PFSK-1 (cell line): ENCODE results near the gene CDC42BPG.

ENCODE experiments used
- FOXP2 ChIP-seq: optimal IDR thresholded peaks from 2 replicates; pipeline ENCODE3; 2011; ENCODE audit warnings: borderline replicate concordance, control low read depth, inconsistent platforms; ENCODE audit not compliant: insufficient read depth; ENCODE audit errors: extremely low read length, extremely low read depth
- POLR2AphosphoS5 ChIP-seq: IDR thresholded peaks from 2 replicates; pipeline ENCODE4 v1.6.1; 2012; ENCODE audit warnings: low read depth, mild to moderate bottlenecking, control low read depth, low read length, moderate library complexity
- REST ChIP-seq, 2 experiments: IDR thresholded peaks; 2 replicates each; pipeline versions ENCODE4 v1.6.1 to v1.8.0; 2011 to 2012; ENCODE audit warnings: low read depth in 2 of 2, low read length in 2 of 2, control low read depth in 1 of 2, inconsistent platforms in 1 of 2, mild to moderate bottlenecking in 1 of 2, moderate library complexity in 1 of 2; ENCODE audit not compliant: insufficient read depth in 1 of 2
- SIN3A ChIP-seq: IDR thresholded peaks from 2 replicates; pipeline ENCODE4 v1.6.1; 2012; ENCODE audit warnings: mild to moderate bottlenecking, low read length, moderate library complexity, borderline replicate concordance; ENCODE audit not compliant: insufficient read depth
- TAF1 ChIP-seq: IDR thresholded peaks from 2 replicates; pipeline ENCODE4 v1.6.1; 2012; ENCODE audit warnings: low read length, control low read depth, borderline replicate concordance; ENCODE audit not compliant: insufficient read depth

The CDC42BPG gene

GRCh38 chr11:64879244-64879900 lies 34.9 kb upstream of the CDC42BPG start:
- TF ChIP-seq REST (IDR thresholded peaks at IDR 0.05; ENCODE audit: insufficient read depth in 1 of 2, low read depth in 2 of 2, low read length in 2 of 2) (no peak), SIN3A (no peak), POLR2AphosphoS5 (no peak), TAF1 (no peak), FOXP2 (no peak)

GRCh38 chr11:64878494-64879243 lies 34.2 kb upstream of the CDC42BPG start, which contains the start of gene EHD1:
EHD1 (minus strand) TSS chr11:64878621; CDS start chr11:64878464, 157 bp downstream.
- TF ChIP-seq REST (IDR thresholded peaks at IDR 0.05; ENCODE audit: insufficient read depth in 1 of 2, low read depth in 2 of 2, low read length in 2 of 2) (no peak), TAF1 (peak; percentile 93; the same call in 1 of the 2 replicates), POLR2AphosphoS5 (peak; percentile 92), SIN3A (peak; percentile 80; the same call in 1 of the 2 replicates), FOXP2 (peak; percentile 90)

GRCh38 chr11:64878223-64878493 lies 33.7 kb upstream of the CDC42BPG start:
- no peak for TF ChIP-seq REST (IDR thresholded peaks at IDR 0.05; ENCODE audit: insufficient read depth in 1 of 2, low read depth in 2 of 2, low read length in 2 of 2)
- TF ChIP-seq FOXP2, result no peak
- TF ChIP-seq TAF1, result no peak
- no peak for TF ChIP-seq SIN3A
- TF ChIP-seq POLR2AphosphoS5, result no peak

- no peak for TF ChIP-seq SIN3A
Measured at GRCh38 chr11:64877390-64878222, 33.2 kb upstream of the CDC42BPG start.

- TF ChIP-seq TAF1 (no peak), REST (IDR thresholded peaks at IDR 0.05; ENCODE audit: insufficient read depth in 1 of 2, low read depth in 2 of 2, low read length in 2 of 2) (no peak), FOXP2 (no peak), SIN3A (no peak), POLR2AphosphoS5 (no peak)
Measured at GRCh38 chr11:64876835-64877341, 32.4 kb upstream of the CDC42BPG start.
